Suprapubic skin (tissue), 4 donors: ENCODE measurements around the gene CA14. TPM values are rescaled to one million over a fixed set of nuclear protein-coding genes. Genes with fewer than 3 reads are reported as not detected.
"Not testable (repeated sequence)": the region's sequence is repeated elsewhere in the genome, so short reads cannot be mapped to it uniquely, and the experiment has no call there.

Source experiments
- DNase-seq, 2 donors: peaks; one replicate each; pipeline ENCODE4 v3.0.0-alpha.2; 2019; ENCODE audit warnings: low spot score in 2 of 2
- H3K27ac ChIP-seq: fragments of 200-600 bp; sonication (generic); one replicate; pipeline ENCODE4 v1.5.1; 2019
- H3K27me3 ChIP-seq: fragments of 200-600 bp; sonication (generic); one replicate; pipeline ENCODE4 v1.5.1; 2019
- H3K36me3 ChIP-seq: fragments of 200-600 bp; sonication (generic); one replicate; pipeline ENCODE4 v1.5.1; 2019
- H3K4me1 ChIP-seq: fragments of 200-600 bp; sonication (generic); one replicate; pipeline ENCODE4 v1.5.1; 2019
- H3K4me3 ChIP-seq: fragments of 200-600 bp; sonication (generic); one replicate; pipeline ENCODE4 v1.5.1; 2019; ENCODE audit warnings: mild to moderate bottlenecking
- H3K9me3 ChIP-seq: fragments of 200-600 bp; sonication (generic); one replicate; pipeline ENCODE4 v1.5.1; 2019
- EP300 ChIP-seq: sonication (generic); formaldehyde crosslinking; IDR thresholded peaks from one replicate; pipeline ENCODE4 v1.6.1; 2017; ENCODE audit warnings: antibody characterized with exemption
- POLR2A ChIP-seq, 2 donors: fragments of 450-650 bp; IDR thresholded peaks; one replicate each; pipeline ENCODE4 v1.6.1; 2017; ENCODE audit warnings: antibody characterized with exemption in 2 of 2, mild to moderate bottlenecking in 2 of 2, moderate library complexity in 2 of 2
- POLR2AphosphoS5 ChIP-seq, 3 donors: sonication (generic); formaldehyde crosslinking; IDR thresholded peaks; one replicate each; pipeline ENCODE4 v1.6.1; 2017; ENCODE audit warnings: antibody characterized with exemption in 3 of 3
- WGBS: methylation state at CpG from one replicate; pipeline ENCODE4 v1.1.5; 2018; 5-methylcytosine and 5-hydroxymethylcytosine counted together
- total RNA-seq, 4 donors: library from RNA; depleted of rRNA; stranded (reverse); fragments of >200 nt; gene quantifications; one replicate each; pipeline ENCODE4 v1.1.0, GENCODE V29; 2016
- TF ChIP-seq, protein P1 (sequence below), 2 donors: fragments of 200-600 bp in 1 of 2; fragments of 450-650 bp in 1 of 2; sonication (generic) in 1 of 2; IDR thresholded peaks; one replicate each; pipeline ENCODE4 v1.5.1; 2016 to 2019; ENCODE audit warnings: antibody characterized with exemption in 2 of 2, mild to moderate bottlenecking in 1 of 2, moderate library complexity in 1 of 2

The CA14 gene
- total RNA-seq, 4 donors from 2014 or later = 0.64 to 2.8 (median 1.1) TPM

DNA sequence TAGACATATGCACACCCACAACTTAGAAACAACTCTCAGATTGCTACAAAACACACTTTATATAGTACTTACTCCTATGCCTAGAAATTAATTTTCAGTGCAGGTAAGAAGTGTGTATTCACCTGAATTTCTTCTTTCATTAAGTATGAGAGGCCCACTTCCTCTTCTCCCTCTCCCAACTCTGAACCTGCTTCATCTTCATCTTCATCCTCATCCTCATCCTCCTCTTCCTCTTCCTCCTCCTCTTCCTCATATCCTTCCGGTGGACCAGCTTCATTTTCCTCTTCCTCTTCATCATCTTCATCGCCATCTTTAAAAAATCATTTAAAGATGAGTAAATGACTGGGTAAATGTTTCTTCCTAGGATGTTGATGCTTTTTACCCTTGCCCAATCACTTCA lies 31.1 kb upstream of the CA14 start:
- Histone ChIP-seq H3K4me1 (no peaks in the 10 kb centered on the region), H3K27ac (no peak overlapping the region), H3K4me3 (no peak overlapping the region), H3K36me3 (peaks cover 49% of the 10 kb centered on the region), H3K9me3 (no peaks in the 10 kb centered on the region), H3K27me3 (no peaks in the 10 kb centered on the region)
- WGBS = 87% methylated on average over 2 of the region's 2 CpGs
- no peak for TF ChIP-seq POLR2AphosphoS5 (IDR thresholded peaks at IDR 0.05)
- TF ChIP-seq, protein P1, sequence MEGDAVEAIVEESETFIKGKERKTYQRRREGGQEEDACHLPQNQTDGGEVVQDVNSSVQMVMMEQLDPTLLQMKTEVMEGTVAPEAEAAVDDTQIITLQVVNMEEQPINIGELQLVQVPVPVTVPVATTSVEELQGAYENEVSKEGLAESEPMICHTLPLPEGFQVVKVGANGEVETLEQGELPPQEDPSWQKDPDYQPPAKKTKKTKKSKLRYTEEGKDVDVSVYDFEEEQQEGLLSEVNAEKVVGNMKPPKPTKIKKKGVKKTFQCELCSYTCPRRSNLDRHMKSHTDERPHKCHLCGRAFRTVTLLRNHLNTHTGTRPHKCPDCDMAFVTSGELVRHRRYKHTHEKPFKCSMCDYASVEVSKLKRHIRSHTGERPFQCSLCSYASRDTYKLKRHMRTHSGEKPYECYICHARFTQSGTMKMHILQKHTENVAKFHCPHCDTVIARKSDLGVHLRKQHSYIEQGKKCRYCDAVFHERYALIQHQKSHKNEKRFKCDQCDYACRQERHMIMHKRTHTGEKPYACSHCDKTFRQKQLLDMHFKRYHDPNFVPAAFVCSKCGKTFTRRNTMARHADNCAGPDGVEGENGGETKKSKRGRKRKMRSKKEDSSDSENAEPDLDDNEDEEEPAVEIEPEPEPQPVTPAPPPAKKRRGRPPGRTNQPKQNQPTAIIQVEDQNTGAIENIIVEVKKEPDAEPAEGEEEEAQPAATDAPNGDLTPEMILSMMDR (IDR thresholded peaks at IDR 0.05) = no peak
- TF ChIP-seq POLR2A (IDR thresholded peaks at IDR 0.05) = no peak
- TF ChIP-seq EP300 = no peak
- DNase-seq = no peak

DNA sequence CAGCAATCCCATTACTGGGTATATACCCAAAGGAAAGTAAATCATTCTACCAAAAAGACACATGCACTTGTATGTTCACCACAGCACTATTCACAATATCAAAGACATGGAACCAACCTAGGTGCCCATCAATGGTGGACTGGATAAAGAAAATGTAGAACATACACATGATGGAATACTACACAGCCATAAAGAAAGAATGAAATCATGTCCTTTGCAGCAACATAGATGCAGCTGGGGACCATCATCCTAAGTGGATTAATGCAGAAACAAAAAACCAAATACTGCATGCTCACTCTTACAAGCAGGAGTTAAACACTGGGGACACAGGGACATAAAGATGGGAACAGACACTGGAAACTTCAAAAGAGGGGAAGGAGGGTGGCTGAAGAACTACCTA lies 30.3 kb upstream of the CA14 start:
- no peak overlapping the region for H3K27ac ChIP-seq
- H3K9me3 ChIP-seq = no peaks in the 10 kb centered on the region
- H3K27me3 ChIP-seq = no peaks in the 10 kb centered on the region
- H3K36me3 ChIP-seq = peaks cover 49% of the 10 kb centered on the region
- TF ChIP-seq POLR2A (IDR thresholded peaks at IDR 0.05) (no peak), POLR2AphosphoS5 (IDR thresholded peaks at IDR 0.05) (no peak), EP300 (no peak)
- TF ChIP-seq, protein P1 (IDR thresholded peaks at IDR 0.05) = no peak
- H3K4me3 ChIP-seq = no peak overlapping the region
- no peak for DNase-seq
- no peaks in the 10 kb centered on the region for H3K4me1 ChIP-seq

DNA sequence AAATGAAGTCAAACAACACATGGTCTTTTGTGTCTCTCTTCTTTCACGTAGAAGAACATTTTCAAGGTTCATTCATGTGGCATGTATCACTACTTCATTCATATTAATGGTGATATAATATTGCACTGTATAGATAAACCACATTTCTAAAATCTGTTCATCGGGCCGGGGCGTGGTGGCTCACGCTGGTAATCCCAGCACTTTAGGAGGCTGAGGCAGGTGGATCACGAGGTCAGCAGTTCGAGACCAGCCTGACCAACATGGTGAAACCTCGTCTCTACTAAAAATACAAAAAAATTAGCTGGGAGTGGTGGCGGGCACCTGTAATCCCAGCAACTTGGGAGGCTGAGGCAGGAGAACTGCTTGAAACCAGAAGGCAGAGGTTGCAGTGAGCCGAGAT lies 29.3 kb upstream of the CA14 start:
- 95% methylated on average over 10 of the region's 10 CpGs for WGBS
- peak in 1 of 2 donors; percentile 20 for DNase-seq
- not testable (repeated sequence) for H3K4me3 ChIP-seq, H3K9me3 ChIP-seq, H3K4me1 ChIP-seq, H3K27ac ChIP-seq, H3K27me3 ChIP-seq
- H3K36me3 ChIP-seq = peaks cover 42% of the 10 kb centered on the region

DNA sequence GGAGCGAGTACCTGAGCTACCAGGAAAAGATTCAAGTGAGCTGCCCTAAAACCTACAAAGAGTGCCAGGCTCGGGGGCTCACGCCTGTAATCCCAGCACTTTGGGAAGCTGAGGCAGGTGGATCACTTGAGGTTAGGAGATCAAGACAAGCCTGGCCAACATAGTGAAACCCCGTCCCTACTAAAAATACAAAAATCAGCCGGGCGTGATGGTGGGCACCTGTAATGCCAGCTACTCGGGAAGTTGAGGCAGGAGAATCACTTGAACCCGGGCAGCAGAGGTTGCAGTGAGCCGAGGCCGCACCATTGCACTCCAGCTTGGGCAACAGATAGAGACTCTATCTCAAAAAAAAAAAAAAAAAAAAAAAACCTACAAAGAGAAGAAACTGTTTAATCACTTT lies 24.7 kb upstream of the CA14 start:
- Histone ChIP-seq H3K4me1 (peaks cover 21% of the 10 kb centered on the region), H3K36me3 (peaks cover 13% of the 10 kb centered on the region)
- not testable (repeated sequence) for H3K27ac ChIP-seq, H3K4me3 ChIP-seq, H3K27me3 ChIP-seq, H3K9me3 ChIP-seq
- peak in 1 of 2 donors; percentile 44 for DNase-seq
- WGBS = 92% methylated on average over 10 of the region's 10 CpGs

- Histone ChIP-seq H3K9me3 (no peaks in the 10 kb centered on the region), H3K27ac (peak overlapping the region; percentile 99), H3K4me1 (peaks cover 21% of the 10 kb centered on the region), H3K27me3 (no peaks in the 10 kb centered on the region), H3K36me3 (peaks cover 8% of the 10 kb centered on the region), H3K4me3 (peak overlapping the region; percentile 99)
- TF ChIP-seq EP300 = no peak
- TF ChIP-seq, protein P1 (IDR thresholded peaks at IDR 0.05) = no peak
- TF ChIP-seq POLR2AphosphoS5 (IDR thresholded peaks at IDR 0.05) = no peak
- TF ChIP-seq POLR2A (IDR thresholded peaks at IDR 0.05) = no peak
- peak in 1 of 2 donors; percentile 77 for DNase-seq
- WGBS = 9% methylated on average over 15 of the region's 15 CpGs
These were observed 23.9 kb upstream of the CA14 start for GRCh38 chr1:150233359-150234308.

GRCh38 chr1:150234309-150234565 lies 23.3 kb upstream of the CA14 start:
- 0% methylated on average over 9 of the region's 9 CpGs for WGBS
- no peak for DNase-seq
- no peak for TF ChIP-seq POLR2A (IDR thresholded peaks at IDR 0.05)
- TF ChIP-seq, protein P1 (IDR thresholded peaks at IDR 0.05) = no peak
- Histone ChIP-seq H3K27me3 (no peaks in the 10 kb centered on the region), H3K9me3 (no peaks in the 10 kb centered on the region), H3K36me3 (peaks cover 4% of the 10 kb centered on the region), H3K4me3 (peak overlapping the region; percentile 99), H3K4me1 (peaks cover 21% of the 10 kb centered on the region), H3K27ac (peak overlapping the region; percentile 99)
